Esophagus muscularis mucosa (tissue), 4 donors: ENCODE data around the gene SELENOK. TPM values are rescaled to one million over a fixed set of nuclear protein-coding genes. Genes with fewer than 3 reads are reported as not detected.

Experiments used
- DNase-seq: peaks from one replicate; pipeline ENCODE4 v3.0.0-alpha.2; 2017; ENCODE audit errors: extremely low spot score
- H3K27ac ChIP-seq, 4 donors: fragments of 200-600 bp; sonication (generic); replicated peaks in 1 of 4; 1 replicate in 3 of 4; 2 replicates in 1 of 4; pipeline ENCODE4 v1.5.1; 2016 to 2019; ENCODE audit warnings: mild to moderate bottlenecking in 1 of 4
- H3K27me3 ChIP-seq, 4 donors: fragments of 200-600 bp; sonication (generic); one replicate each; pipeline versions ENCODE4 v1.5.1 to v1.6.0; 2016 to 2019
- H3K36me3 ChIP-seq, 4 donors: fragments of 200-600 bp; sonication (generic); one replicate each; pipeline ENCODE4 v1.5.1; 2016 to 2019
- H3K4me1 ChIP-seq, 4 donors: fragments of 200-600 bp; sonication (generic); one replicate each; pipeline ENCODE4 v1.5.1; 2016 to 2019
- H3K4me3 ChIP-seq, 4 donors: fragments of 200-600 bp; sonication (generic); 1 replicate in 2 of 4; 2 replicates in 2 of 4; pipeline ENCODE4 v1.5.1; 2016 to 2019; ENCODE audit warnings: mild to moderate bottlenecking in 4 of 4, moderate library complexity in 1 of 4
- H3K9me3 ChIP-seq, 4 donors: fragments of 200-600 bp; sonication (generic); 1 replicate in 3 of 4; 2 replicates in 1 of 4; pipeline ENCODE4 v1.5.1; 2016 to 2019
- EP300 ChIP-seq: sonication (generic); formaldehyde crosslinking; IDR thresholded peaks from one replicate; pipeline ENCODE4 v1.6.1; 2017; ENCODE audit warnings: antibody characterized with exemption
- POLR2A ChIP-seq: fragments of 450-650 bp; IDR thresholded peaks from one replicate; pipeline ENCODE4 v1.6.1; 2017; ENCODE audit warnings: antibody characterized with exemption, moderate library complexity, mild to moderate bottlenecking, low read depth
- POLR2AphosphoS5 ChIP-seq, 2 donors: sonication (generic); formaldehyde crosslinking; IDR thresholded peaks; one replicate each; pipeline ENCODE4 v1.6.1; 2017; ENCODE audit warnings: antibody characterized with exemption in 2 of 2
- WGBS: methylation state at CpG from one replicate; pipeline ENCODE4 v1.1.5; 2018; 5-methylcytosine and 5-hydroxymethylcytosine counted together
- intact Hi-C: fragments of 100-400 bp; cut with DNase I; formaldehyde crosslinking; loops from one replicate; pipeline ENCODE4 v1.15.1; 2023
- total RNA-seq, 4 donors: library from RNA; depleted of rRNA; stranded (reverse); fragments of >200 nt; gene quantifications; one replicate each; pipeline versions ENCODE4 v1.1.0 to v1.2.1, GENCODE V29; 2016
- TF ChIP-seq, protein P1 (sequence below), 3 experiments: fragments of 200-600 bp in 2 of 3; fragments of 450-650 bp in 1 of 3; sonication (generic) in 2 of 3; IDR thresholded peaks; one replicate each; pipeline ENCODE4 v1.5.1; 2017 to 2019; ENCODE audit warnings: antibody characterized with exemption in 3 of 3, mild to moderate bottlenecking in 2 of 3, moderate library complexity in 1 of 3

Gene SELENOK
- total RNA-seq, 4 donors from 2014 or later, result 48.8 to 75.3 (median 68.4) TPM

DNA sequence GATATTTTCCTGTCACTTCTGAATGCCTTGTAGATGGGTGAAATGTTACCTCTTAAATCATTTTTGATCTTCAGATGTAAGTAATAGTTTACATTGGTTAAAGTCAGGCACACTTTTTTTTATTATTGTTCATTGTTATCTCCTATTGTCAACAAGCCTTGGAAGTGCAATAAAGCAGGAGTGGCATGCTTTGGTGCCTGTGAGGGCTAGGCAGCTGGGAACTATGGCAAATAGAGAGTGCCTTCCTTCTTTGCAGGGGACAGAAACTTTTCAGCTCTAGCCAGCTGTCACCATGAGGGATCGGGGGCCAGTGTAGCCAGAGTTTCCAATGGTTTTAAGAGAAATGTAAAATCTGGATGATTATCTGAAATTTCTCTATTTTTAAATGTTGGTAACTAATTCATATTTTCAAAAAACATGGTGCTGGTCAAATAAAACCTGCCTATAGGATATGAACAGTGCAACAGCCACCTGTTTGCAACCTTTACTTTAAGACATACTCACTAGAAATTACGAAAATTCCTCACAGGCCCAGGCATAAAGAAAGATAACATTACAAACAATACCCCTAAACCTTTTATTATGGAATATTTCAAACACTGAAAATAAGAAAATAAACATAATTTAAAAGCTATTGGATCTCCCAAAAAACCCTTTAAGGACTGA, 9.1 kb upstream of the SELENOK start:
- no peak for DNase-seq
- Histone ChIP-seq H3K9me3 (no peaks in the 10 kb centered on the region), H3K4me1 (no peaks in the 10 kb centered on the region), H3K36me3 (no peaks in the 10 kb centered on the region), H3K4me3 (no peak overlapping the region), H3K27me3 (peaks cover 0 to 21% (median 0%) of the 10 kb centered on the region in 4 donors), H3K27ac (no peak overlapping the region)
- WGBS, result 81% methylated on average over 2 of the region's 2 CpGs
- TF ChIP-seq POLR2A, result no peak
- TF ChIP-seq POLR2AphosphoS5 (IDR thresholded peaks at IDR 0.05), result no peak
- TF ChIP-seq EP300, result no peak
- intact Hi-C loops, result no loop called here

DNA sequence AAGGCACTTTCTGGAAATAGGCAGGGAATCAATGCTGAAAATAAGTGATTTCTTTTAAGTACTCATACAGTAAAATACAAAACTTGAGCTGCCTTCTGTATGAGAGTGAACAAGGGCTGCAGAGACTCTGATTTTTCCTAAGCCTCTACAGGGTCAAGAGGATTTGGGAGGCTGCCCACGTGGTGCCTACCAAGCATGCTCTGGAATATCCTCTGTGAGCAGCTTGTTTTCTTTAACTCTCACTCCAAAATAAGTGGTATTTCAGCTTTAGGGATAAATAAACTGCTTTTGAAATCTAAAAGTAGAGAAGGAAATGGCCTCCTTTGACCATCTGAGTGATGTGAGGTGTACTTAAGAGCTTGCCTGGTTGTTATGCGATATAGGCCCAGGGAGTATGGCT, 8.1 kb upstream of the SELENOK start:
- TF ChIP-seq POLR2A, result no peak
- no peak for TF ChIP-seq EP300
- TF ChIP-seq, protein P1, sequence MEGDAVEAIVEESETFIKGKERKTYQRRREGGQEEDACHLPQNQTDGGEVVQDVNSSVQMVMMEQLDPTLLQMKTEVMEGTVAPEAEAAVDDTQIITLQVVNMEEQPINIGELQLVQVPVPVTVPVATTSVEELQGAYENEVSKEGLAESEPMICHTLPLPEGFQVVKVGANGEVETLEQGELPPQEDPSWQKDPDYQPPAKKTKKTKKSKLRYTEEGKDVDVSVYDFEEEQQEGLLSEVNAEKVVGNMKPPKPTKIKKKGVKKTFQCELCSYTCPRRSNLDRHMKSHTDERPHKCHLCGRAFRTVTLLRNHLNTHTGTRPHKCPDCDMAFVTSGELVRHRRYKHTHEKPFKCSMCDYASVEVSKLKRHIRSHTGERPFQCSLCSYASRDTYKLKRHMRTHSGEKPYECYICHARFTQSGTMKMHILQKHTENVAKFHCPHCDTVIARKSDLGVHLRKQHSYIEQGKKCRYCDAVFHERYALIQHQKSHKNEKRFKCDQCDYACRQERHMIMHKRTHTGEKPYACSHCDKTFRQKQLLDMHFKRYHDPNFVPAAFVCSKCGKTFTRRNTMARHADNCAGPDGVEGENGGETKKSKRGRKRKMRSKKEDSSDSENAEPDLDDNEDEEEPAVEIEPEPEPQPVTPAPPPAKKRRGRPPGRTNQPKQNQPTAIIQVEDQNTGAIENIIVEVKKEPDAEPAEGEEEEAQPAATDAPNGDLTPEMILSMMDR (IDR thresholded peaks at IDR 0.05), result no peak
- TF ChIP-seq POLR2AphosphoS5 (IDR thresholded peaks at IDR 0.05), result no peak
- H3K9me3 ChIP-seq, result no peaks in the 10 kb centered on the region
- no peaks in the 10 kb centered on the region for H3K4me1 ChIP-seq
- no peak for DNase-seq
- no peak overlapping the region for H3K4me3 ChIP-seq
- H3K27ac ChIP-seq, result no peak overlapping the region
- peaks cover 0 to 17% (median 0%) of the 10 kb centered on the region in 4 donors for H3K27me3 ChIP-seq
- 59% methylated on average over 2 of the region's 2 CpGs for WGBS
- H3K36me3 ChIP-seq, result no peaks in the 10 kb centered on the region
- intact Hi-C loops, result no loop called here

DNA sequence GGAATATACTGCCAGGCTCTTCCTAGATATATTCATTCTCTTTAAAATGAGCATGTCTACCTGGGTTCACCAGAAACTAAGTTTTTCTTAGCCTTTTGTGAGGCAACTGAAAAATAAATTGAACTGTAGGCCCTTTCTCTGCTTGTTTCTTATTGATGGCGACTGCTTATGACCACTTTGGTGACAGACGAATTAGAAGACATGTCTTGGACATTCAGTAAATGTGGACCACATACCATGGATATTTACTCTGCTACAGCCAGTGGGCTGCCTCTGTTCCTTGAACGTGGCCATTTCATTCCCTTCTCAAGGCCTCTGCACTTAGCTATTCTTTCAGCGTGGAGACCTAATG, 603 bp upstream of the SELENOK start:
- peaks cover 15 to 32% (median 26%) of the 10 kb centered on the region in 4 donors for H3K4me1 ChIP-seq
- WGBS, result 49% methylated on average over 4 of the region's 4 CpGs
- peak overlapping the region; percentile 74 to 89 (median 83) for H3K4me3 ChIP-seq
- intact Hi-C loops, result no loop called here
- H3K9me3 ChIP-seq, result no peaks in the 10 kb centered on the region
- H3K27me3 ChIP-seq, result peaks cover 0 to 3% (median 0%) of the 10 kb centered on the region in 4 donors
- H3K27ac ChIP-seq, result peak overlapping the region; percentile 93 to 95 (median 94)
- DNase-seq, result no peak
- TF ChIP-seq EP300 (no peak), POLR2AphosphoS5 (IDR thresholded peaks at IDR 0.05) (no peak), POLR2A (no peak)
- TF ChIP-seq, protein P1 (IDR thresholded peaks at IDR 0.05), result no peak
- peaks cover 0 to 12% (median 4%) of the 10 kb centered on the region in 4 donors for H3K36me3 ChIP-seq

DNA sequence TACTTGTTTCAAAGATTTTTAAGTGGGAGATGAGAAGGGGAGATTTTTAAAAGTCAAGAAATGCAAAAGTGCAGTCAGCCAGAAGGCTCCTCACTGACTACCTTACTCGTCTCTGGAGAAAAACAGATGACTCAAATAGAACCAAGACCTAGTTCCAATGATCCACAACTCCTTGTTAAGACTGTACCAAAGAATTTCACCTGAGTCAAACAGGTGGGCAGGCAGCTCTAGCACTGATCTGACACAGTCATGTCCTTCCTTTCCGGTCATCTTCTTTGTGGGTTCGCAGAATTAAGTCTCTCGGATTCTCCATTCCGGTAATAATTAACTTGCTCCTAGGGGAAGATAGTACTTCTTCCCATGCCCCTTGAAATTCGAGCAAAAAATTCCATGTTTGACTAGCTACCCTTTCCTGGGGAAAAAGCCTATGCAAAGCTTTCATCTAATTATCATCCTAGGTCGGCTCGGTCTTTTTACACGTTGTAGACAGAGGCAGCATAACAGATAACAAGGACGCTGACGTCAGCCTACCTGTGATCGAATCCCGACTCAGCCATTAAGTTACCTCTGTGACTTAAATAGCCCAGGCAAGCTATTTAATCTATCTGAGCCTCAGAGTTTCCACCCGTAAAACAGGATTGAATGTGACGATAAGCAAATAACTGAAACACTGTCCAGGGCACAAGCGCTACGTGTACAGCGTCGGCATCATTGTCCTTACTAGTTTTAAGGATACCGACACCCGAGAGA, 758 bp downstream of the SELENOK start:
- 5% methylated on average over 20 of the region's 21 CpGs for WGBS
- Histone ChIP-seq H3K9me3 (no peaks in the 10 kb centered on the region), H3K4me3 (peak overlapping the region; percentile 74 to 89 (median 83)), H3K4me1 (peaks cover 15 to 32% (median 26%) of the 10 kb centered on the region in 4 donors), H3K36me3 (peaks cover 5 to 26% (median 14%) of the 10 kb centered on the region in 4 donors), H3K27ac (peak overlapping the region; percentile 93 to 95 (median 94)), H3K27me3 (no peaks in the 10 kb centered on the region)
- no peak for DNase-seq
- intact Hi-C loops, result no loop called here
- TF ChIP-seq POLR2AphosphoS5 (IDR thresholded peaks at IDR 0.05) (no peak), EP300 (no peak), POLR2A (no peak)
- TF ChIP-seq, protein P1 (IDR thresholded peaks at IDR 0.05), result no peak

DNA sequence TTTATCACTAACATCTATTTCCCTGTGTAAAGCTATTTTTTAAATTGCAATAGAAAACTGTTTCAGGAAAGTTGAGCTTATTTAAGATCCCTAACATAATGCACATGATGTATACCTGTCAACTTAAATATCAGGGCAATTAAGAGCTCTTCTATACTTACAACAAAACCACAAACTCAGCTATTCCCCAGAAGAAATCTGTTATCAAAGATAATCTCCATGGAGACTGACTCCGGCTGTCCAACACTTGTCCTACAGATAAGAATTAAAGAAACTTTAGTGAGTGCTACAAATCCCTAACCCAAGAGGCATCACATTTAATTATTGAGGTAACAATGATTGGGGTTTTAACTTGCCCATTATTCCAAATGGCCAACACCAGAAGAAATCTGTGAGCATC, 3.4 kb downstream of the SELENOK start:
- Histone ChIP-seq H3K27ac (no peak overlapping the region), H3K9me3 (no peaks in the 10 kb centered on the region), H3K4me3 (no peak overlapping the region), H3K36me3 (peaks cover 21 to 49% (median 36%) of the 10 kb centered on the region in 4 donors), H3K4me1 (peaks cover 15 to 32% (median 26%) of the 10 kb centered on the region in 4 donors), H3K27me3 (no peaks in the 10 kb centered on the region)
- DNase-seq, result no peak
- intact Hi-C loops, result no loop called here
- WGBS, result 100% methylated on average over 1 of the region's 1 CpG
- TF ChIP-seq POLR2AphosphoS5 (IDR thresholded peaks at IDR 0.05) (no peak), POLR2A (no peak), EP300 (no peak)
